ENCODE data around the gene POLE. TPM values are rescaled to one million over a fixed set of nuclear protein-coding genes. Genes with fewer than 3 reads are reported as not detected.

The POLE gene
- total RNA-seq, 1 experiment from 2014 or later = 144 TPM

DNA sequence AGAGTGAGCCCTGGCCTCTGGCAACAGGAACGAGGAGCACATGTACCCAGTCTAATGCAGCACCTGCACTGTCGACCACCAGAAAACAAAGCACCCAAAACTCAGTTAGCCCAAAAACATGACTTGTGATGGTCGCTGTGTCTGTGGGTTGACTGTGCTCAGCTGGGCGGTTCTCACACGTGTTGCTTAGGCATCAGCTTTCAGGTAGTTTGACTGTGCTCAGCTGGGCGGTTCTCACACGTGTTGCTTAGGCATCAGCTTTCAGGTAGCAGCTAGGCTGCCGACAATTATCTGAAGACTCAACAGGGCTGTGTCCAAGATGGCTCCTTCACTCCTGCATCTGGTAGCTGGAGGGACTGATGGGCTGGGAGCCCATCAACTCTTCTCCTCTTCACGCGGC is 75.5 kb downstream of the POLE start:
- peaks cover 99% of the 10 kb centered on the region for H3K27me3 Mint-ChIP-seq (ENCODE audit: low read depth)
- POLR2A ChIA-PET = interaction anchor here (0.7 kb wide), 1 partner anchor 13 kb away, joined by 3 read pairs; no protein-coding TSS in a partner anchor
- CTCF ChIA-PET = no interaction called here
- DNase-seq (ENCODE audit: low spot score) (no peak), ATAC-seq (no peak)
- peaks cover 12% of the 10 kb centered on the region for H3K9me3 Mint-ChIP-seq
- H3K4me1 Mint-ChIP-seq = no peaks in the 10 kb centered on the region
- peaks cover 6% of the 10 kb centered on the region; the same call in 1 of the 2 replicates for H3K36me3 Mint-ChIP-seq
- no peak overlapping the region for H3K27ac Mint-ChIP-seq
- no peak overlapping the region for H3K4me3 Mint-ChIP-seq
- TF ChIP-seq, protein P1, sequence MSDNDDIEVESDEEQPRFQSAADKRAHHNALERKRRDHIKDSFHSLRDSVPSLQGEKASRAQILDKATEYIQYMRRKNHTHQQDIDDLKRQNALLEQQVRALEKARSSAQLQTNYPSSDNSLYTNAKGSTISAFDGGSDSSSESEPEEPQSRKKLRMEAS (CRISPR knock-in tag; IDR thresholded peaks at IDR 0.05) = no peak
- TF ChIP-seq, protein P2, sequence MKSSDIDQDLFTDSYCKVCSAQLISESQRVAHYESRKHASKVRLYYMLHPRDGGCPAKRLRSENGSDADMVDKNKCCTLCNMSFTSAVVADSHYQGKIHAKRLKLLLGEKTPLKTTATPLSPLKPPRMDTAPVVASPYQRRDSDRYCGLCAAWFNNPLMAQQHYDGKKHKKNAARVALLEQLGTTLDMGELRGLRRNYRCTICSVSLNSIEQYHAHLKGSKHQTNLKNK (CRISPR knock-in tag; IDR thresholded peaks at IDR 0.05) = no peak
- TF ChIP-seq ZNF219 (CRISPR knock-in tag; IDR thresholded peaks at IDR 0.05; ENCODE audit: borderline replicate concordance) = no peak
- no peak for TF ChIP-seq ELF4 (CRISPR knock-in tag; IDR thresholded peaks at IDR 0.05; ENCODE audit: low read depth)

DNA sequence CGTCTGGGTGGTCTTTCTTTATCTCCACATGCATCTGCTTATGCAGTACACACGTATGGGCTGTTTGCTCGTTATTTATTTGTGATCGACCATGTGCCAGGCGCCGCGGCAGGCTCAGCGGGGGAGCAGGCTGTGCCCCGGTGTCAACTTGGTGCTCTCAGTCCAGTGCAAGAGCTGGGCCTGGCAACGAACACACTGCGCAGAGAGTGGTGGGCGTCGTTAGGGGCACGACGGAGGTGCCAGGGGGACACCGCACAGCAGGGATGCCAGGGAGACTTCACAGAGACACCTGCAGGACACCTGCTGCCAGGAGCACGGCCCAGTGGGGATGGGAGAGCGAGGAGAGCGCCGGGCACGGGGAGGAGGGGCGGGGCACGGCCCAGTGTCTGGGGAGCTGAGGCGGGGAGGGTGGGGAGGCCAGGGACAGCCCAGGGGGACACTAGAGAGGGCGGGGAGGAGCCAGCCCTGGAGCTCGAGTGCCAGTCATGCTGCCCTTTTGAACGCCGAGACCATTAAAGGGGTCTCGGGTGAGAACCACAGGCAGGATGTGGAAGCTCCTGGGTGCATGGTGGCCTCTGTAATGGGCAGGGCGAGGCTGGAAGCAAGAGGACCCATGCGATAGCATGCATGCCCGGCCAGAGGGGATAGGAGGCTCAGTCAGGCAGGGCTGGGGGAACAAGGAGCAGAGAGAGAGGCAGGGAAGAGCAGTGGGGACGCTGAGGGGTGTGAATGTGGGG is 76.1 kb downstream of the POLE start:
- Mint-ChIP-seq H3K4me1 (no peaks in the 10 kb centered on the region), H3K27ac (no peak overlapping the region), H3K4me3 (no peak overlapping the region), H3K9me3 (peaks cover 12% of the 10 kb centered on the region), H3K27me3 (ENCODE audit: low read depth) (peaks cover 99% of the 10 kb centered on the region), H3K36me3 (peaks cover 5% of the 10 kb centered on the region; the same call in 1 of the 2 replicates)
- ChIA-PET POLR2A (interaction anchor here (1.4 kb wide), 1 partner anchor 45 kb away, joined by 3 read pairs; no protein-coding TSS in a partner anchor), CTCF (interaction anchor here (2.4 kb wide), 1 partner anchor 11 kb away, joined by 11 read pairs; no protein-coding TSS in a partner anchor)
- no peak for DNase-seq (ENCODE audit: low spot score)
- no peak for ATAC-seq
- no peak for TF ChIP-seq MYBL2 (CRISPR knock-in tag; IDR thresholded peaks at IDR 0.05)
- no peak for TF ChIP-seq ZNF138 (CRISPR knock-in tag; conservative IDR thresholded peaks at IDR 0.05)
- TF ChIP-seq JAZF1 (CRISPR knock-in tag; IDR thresholded peaks at IDR 0.05) = no peak
- TF ChIP-seq, protein P2 (CRISPR knock-in tag; IDR thresholded peaks at IDR 0.05) = no peak

DNA sequence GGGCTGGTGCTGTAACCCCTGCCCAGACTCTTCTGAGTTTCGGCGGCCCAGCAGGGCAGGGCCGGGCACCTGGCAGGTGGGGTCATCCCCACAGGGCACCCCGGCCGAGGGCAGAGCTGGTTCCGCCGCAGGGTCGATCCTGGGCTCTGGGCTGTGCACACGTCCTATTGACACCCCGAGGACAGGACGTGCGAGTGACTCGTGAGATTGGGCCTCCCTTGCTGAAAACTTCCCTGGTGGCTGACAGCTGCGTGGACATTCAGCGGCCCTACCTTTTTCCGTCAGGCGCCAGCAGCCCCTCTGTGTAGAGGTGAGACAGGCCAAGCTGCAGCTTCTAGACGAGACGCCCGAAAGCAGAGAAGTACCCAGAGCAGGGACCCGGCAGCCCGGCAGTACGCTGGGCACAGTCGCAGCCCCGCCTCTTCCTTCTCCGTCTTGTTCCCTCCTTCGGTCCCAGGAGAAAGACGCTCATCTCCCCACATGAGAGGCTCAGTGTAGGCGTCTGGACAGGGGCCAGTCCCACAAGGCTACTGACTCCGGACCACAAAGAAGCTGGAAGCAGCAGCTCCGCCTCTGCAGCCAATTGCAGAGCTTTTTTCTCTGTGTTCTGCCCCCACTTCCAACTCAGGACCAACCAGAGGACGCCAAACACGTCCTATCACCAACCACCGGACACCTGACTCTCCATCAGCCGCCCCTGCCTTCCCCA is 76.9 kb downstream of the POLE start, which contains the start of gene LRCOL1:
Gene LRCOL1, minus strand, starts transcription at position 532 of the 709 bp plus-strand sequence. CDS start 4,331 bp downstream, outside the sequence.
- H3K4me1 Mint-ChIP-seq = no peaks in the 10 kb centered on the region
- no peak within 1 kb of the TSS for H3K4me3 Mint-ChIP-seq
- DNase-seq (ENCODE audit: low spot score) (no peak), ATAC-seq (peak; percentile 23)
- peaks cover 98% of the 10 kb centered on the region for H3K27me3 Mint-ChIP-seq (ENCODE audit: low read depth)
- peaks cover 5% of the 10 kb centered on the region; the same call in 1 of the 2 replicates for H3K36me3 Mint-ChIP-seq
- ChIA-PET CTCF (interaction anchor here (0.9 to 2.4 kb wide), 4 partner anchors 8 to 196 kb away, joined by 3 to 11 read pairs (median 6); partner anchors contain the start of gene P2RX2), POLR2A (interaction anchor here (1.4 kb wide), 1 partner anchor 44 kb away, joined by 3 read pairs; no protein-coding TSS in a partner anchor)
- H3K27ac Mint-ChIP-seq = no peak within 1 kb of the TSS
- H3K9me3 Mint-ChIP-seq = peaks cover 12% of the 10 kb centered on the region
- TF ChIP-seq, protein P3, sequence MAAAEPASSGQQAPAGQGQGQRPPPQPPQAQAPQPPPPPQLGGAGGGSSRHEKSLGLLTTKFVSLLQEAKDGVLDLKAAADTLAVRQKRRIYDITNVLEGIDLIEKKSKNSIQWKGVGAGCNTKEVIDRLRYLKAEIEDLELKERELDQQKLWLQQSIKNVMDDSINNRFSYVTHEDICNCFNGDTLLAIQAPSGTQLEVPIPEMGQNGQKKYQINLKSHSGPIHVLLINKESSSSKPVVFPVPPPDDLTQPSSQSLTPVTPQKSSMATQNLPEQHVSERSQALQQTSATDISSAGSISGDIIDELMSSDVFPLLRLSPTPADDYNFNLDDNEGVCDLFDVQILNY (CRISPR knock-in tag; IDR thresholded peaks at IDR 0.05) = no peak
- TF ChIP-seq CREB1 (CRISPR knock-in tag; IDR thresholded peaks at IDR 0.05) = no peak
- no peak for TF ChIP-seq TP53 (CRISPR knock-in tag; IDR thresholded peaks at IDR 0.05)
- no peak for TF ChIP-seq GTF2I (CRISPR knock-in tag; conservative IDR thresholded peaks at IDR 0.05)
- TF ChIP-seq, protein P4, sequence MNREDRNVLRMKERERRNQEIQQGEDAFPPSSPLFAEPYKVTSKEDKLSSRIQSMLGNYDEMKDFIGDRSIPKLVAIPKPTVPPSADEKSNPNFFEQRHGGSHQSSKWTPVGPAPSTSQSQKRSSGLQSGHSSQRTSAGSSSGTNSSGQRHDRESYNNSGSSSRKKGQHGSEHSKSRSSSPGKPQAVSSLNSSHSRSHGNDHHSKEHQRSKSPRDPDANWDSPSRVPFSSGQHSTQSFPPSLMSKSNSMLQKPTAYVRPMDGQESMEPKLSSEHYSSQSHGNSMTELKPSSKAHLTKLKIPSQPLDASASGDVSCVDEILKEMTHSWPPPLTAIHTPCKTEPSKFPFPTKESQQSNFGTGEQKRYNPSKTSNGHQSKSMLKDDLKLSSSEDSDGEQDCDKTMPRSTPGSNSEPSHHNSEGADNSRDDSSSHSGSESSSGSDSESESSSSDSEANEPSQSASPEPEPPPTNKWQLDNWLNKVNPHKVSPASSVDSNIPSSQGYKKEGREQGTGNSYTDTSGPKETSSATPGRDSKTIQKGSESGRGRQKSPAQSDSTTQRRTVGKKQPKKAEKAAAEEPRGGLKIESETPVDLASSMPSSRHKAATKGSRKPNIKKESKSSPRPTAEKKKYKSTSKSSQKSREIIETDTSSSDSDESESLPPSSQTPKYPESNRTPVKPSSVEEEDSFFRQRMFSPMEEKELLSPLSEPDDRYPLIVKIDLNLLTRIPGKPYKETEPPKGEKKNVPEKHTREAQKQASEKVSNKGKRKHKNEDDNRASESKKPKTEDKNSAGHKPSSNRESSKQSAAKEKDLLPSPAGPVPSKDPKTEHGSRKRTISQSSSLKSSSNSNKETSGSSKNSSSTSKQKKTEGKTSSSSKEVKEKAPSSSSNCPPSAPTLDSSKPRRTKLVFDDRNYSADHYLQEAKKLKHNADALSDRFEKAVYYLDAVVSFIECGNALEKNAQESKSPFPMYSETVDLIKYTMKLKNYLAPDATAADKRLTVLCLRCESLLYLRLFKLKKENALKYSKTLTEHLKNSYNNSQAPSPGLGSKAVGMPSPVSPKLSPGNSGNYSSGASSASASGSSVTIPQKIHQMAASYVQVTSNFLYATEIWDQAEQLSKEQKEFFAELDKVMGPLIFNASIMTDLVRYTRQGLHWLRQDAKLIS (CRISPR knock-in tag; IDR thresholded peaks at IDR 0.05; ENCODE audit: borderline replicate concordance) = no peak
- TF ChIP-seq, protein P5, sequence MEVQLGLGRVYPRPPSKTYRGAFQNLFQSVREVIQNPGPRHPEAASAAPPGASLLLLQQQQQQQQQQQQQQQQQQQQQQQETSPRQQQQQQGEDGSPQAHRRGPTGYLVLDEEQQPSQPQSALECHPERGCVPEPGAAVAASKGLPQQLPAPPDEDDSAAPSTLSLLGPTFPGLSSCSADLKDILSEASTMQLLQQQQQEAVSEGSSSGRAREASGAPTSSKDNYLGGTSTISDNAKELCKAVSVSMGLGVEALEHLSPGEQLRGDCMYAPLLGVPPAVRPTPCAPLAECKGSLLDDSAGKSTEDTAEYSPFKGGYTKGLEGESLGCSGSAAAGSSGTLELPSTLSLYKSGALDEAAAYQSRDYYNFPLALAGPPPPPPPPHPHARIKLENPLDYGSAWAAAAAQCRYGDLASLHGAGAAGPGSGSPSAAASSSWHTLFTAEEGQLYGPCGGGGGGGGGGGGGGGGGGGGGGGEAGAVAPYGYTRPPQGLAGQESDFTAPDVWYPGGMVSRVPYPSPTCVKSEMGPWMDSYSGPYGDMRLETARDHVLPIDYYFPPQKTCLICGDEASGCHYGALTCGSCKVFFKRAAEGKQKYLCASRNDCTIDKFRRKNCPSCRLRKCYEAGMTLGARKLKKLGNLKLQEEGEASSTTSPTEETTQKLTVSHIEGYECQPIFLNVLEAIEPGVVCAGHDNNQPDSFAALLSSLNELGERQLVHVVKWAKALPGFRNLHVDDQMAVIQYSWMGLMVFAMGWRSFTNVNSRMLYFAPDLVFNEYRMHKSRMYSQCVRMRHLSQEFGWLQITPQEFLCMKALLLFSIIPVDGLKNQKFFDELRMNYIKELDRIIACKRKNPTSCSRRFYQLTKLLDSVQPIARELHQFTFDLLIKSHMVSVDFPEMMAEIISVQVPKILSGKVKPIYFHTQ (CRISPR knock-in tag; IDR thresholded peaks at IDR 0.05) = no peak
- TF ChIP-seq GABPB1 (CRISPR knock-in tag; IDR thresholded peaks at IDR 0.05) = no peak
- TF ChIP-seq ZNF232 (CRISPR knock-in tag; IDR thresholded peaks at IDR 0.05) = no peak
- no peak for TF ChIP-seq ZNF416 (CRISPR knock-in tag; IDR thresholded peaks at IDR 0.05)
- no peak for TF ChIP-seq PRRX2 (CRISPR knock-in tag; IDR thresholded peaks at IDR 0.05)
- TF ChIP-seq, protein P6, sequence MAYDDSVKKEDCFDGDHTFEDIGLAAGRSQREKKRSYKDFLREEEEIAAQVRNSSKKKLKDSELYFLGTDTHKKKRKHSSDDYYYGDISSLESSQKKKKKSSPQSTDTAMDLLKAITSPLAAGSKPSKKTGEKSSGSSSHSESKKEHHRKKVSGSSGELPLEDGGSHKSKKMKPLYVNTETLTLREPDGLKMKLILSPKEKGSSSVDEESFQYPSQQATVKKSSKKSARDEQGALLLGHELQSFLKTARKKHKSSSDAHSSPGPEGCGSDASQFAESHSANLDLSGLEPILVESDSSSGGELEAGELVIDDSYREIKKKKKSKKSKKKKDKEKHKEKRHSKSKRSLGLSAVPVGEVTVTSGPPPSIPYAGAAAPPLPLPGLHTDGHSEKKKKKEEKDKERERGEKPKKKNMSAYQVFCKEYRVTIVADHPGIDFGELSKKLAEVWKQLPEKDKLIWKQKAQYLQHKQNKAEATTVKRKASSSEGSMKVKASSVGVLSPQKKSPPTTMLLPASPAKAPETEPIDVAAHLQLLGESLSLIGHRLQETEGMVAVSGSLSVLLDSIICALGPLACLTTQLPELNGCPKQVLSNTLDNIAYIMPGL (CRISPR knock-in tag; IDR thresholded peaks at IDR 0.05) = no peak

Data from WTC11 (cell line).